Neural progenitor cell (in vitro differentiated cells): ENCODE measurements around the gene H6PD.

Source experiments
- EZH2 ChIP-seq: fragments of 200-600 bp; sonication (generic); IDR thresholded peaks from 2 replicates; pipeline ENCODE4 v1.6.1; 2017; ENCODE audit warnings: antibody characterized with exemption, mild to moderate bottlenecking, moderate library complexity
- TF ChIP-seq, protein P1 (sequence below): fragments of 200-600 bp; sonication (generic); IDR thresholded peaks from 2 replicates; pipeline ENCODE4 v1.5.1; 2017; ENCODE audit warnings: antibody characterized with exemption, mild to moderate bottlenecking

DNA sequence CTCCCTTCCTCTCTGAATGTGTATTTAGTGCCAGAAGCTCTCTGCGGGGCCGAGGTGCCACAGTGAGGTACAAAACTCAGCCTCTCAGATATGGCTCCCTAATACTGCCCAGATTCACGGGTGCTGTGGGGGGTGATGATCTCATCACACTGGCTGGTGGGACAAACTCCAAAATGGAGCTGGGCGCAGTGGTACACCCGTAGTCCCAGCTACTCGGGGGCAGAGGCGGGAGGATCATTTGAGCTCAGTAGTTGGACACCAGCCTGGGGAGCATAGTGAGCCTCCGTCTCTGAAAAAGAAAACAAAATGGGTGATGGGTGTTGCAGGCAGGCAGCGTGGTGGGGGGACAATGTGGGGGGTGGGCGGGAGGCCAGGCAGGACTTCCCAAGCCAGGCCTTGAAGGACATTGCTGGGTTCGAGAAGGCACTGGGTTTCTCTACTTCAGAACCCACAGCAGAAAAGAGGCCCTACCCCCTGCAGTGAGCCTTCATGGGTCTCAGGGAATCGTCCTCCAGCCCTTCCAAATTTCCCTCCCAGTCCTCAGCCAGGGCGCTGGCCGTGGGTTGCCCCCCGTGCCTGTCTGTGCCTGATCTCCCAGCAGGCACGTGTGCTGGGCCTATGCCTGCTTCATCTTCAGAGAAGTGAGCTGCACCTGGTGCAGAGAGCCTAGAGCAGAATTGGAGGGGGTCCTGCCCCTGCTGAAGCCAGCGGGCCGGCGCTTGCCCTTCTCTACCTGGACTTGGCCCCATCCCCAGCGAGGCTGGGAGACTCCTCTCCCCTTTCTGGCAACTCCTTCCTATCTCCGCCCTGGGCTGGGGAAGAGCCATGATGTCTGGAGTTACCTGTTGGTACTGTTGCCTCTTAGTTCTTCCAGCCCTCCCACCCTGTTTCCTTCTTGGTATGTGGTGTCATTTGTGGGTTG is 14.0 kb downstream of the H6PD start:
- TF ChIP-seq, protein P1, sequence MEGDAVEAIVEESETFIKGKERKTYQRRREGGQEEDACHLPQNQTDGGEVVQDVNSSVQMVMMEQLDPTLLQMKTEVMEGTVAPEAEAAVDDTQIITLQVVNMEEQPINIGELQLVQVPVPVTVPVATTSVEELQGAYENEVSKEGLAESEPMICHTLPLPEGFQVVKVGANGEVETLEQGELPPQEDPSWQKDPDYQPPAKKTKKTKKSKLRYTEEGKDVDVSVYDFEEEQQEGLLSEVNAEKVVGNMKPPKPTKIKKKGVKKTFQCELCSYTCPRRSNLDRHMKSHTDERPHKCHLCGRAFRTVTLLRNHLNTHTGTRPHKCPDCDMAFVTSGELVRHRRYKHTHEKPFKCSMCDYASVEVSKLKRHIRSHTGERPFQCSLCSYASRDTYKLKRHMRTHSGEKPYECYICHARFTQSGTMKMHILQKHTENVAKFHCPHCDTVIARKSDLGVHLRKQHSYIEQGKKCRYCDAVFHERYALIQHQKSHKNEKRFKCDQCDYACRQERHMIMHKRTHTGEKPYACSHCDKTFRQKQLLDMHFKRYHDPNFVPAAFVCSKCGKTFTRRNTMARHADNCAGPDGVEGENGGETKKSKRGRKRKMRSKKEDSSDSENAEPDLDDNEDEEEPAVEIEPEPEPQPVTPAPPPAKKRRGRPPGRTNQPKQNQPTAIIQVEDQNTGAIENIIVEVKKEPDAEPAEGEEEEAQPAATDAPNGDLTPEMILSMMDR = no peak
- TF ChIP-seq EZH2 = no peak
